Measurements from ENCODE around the gene FAM47E. TPM values are rescaled to one million over a fixed set of nuclear protein-coding genes. Genes with fewer than 3 reads are reported as not detected.

The FAM47E gene
- total and polyA plus RNA-seq, 9 of the 15 experiments (the other 6 are each of a cell fraction or from before 2014, with no cell fraction given): 3.7 to 15.6 (median 6.4) TPM

DNA sequence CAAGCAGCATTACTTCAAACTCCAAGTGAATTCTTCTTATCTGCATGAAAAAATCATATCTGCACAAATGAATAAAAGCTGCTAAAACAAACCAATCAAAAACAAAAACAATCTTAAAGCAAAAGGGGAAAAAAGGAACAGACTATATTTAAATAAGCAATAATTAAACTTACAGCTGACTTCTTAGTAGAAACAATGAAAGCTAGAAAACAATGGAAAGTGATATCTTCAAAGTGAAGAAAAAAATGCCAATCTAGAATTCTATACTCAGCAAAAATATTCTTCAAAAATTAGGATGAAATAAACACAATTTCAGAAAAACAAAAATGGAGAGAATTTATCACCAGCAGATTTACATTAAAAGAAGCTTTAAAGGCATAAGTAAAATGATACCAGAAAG, 75.0 kb downstream of the FAM47E start (continued):
- TF ChIP-seq ELF1 (tag; IDR thresholded peaks at IDR 0.05): no peak
- TF ChIP-seq NCOA2 (IDR thresholded peaks at IDR 0.05; ENCODE audit: partially characterized antibody in 2 of 2): no peak
- TF ChIP-seq, protein P1, sequence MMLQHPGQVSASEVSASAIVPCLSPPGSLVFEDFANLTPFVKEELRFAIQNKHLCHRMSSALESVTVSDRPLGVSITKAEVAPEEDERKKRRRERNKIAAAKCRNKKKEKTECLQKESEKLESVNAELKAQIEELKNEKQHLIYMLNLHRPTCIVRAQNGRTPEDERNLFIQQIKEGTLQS (IDR thresholded peaks at IDR 0.05): no peak
- TF ChIP-seq, protein P1 (CRISPR knock-in tag; conservative IDR thresholded peaks at IDR 0.05): no peak
- no peak for TF ChIP-seq LARP7 (IDR thresholded peaks at IDR 0.05)
- TF ChIP-seq NONO (IDR thresholded peaks at IDR 0.05; ENCODE audit: low read depth in 2 of 2, low read length in 1 of 2): no peak
- TF ChIP-seq PTTG1 (tag; IDR thresholded peaks at IDR 0.05; ENCODE audit: low read depth): no peak
- TF ChIP-seq CREB1 (IDR thresholded peaks at IDR 0.05): no peak
- no peak for TF ChIP-seq CREB1 (CRISPR knock-in tag; IDR thresholded peaks at IDR 0.05)
- no peak for TF ChIP-seq ZNF699 (CRISPR knock-in tag; IDR thresholded peaks at IDR 0.05; ENCODE audit: insufficient replicate concordance)
- TF ChIP-seq ZNF408 (CRISPR knock-in tag; IDR thresholded peaks at IDR 0.05; ENCODE audit: low read depth): no peak
- TF ChIP-seq XRCC3 (IDR thresholded peaks at IDR 0.05): peak; percentile 76; the same call in 1 of the 2 replicates
- TF ChIP-seq, protein P2, sequence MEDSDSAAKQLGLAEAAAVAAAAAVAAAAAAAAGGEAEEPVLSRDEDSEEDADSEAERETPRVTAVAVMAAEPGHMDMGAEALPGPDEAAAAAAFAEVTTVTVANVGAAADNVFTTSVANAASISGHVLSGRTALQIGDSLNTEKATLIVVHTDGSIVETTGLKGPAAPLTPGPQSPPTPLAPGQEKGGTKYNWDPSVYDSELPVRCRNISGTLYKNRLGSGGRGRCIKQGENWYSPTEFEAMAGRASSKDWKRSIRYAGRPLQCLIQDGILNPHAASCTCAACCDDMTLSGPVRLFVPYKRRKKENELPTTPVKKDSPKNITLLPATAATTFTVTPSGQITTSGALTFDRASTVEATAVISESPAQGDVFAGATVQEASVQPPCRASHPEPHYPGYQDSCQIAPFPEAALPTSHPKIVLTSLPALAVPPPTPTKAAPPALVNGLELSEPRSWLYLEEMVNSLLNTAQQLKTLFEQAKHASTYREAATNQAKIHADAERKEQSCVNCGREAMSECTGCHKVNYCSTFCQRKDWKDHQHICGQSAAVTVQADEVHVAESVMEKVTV (CRISPR knock-in tag; IDR thresholded peaks at IDR 0.05): no peak
- TF ChIP-seq MECOM (CRISPR knock-in tag; IDR thresholded peaks at IDR 0.05): no peak
- TF ChIP-seq NBN (IDR thresholded peaks at IDR 0.05; ENCODE audit: low read depth): 0 out of 2 replicates have a peak, but pooled peaks have one; percentile 46
- TF ChIP-seq, protein P3, sequence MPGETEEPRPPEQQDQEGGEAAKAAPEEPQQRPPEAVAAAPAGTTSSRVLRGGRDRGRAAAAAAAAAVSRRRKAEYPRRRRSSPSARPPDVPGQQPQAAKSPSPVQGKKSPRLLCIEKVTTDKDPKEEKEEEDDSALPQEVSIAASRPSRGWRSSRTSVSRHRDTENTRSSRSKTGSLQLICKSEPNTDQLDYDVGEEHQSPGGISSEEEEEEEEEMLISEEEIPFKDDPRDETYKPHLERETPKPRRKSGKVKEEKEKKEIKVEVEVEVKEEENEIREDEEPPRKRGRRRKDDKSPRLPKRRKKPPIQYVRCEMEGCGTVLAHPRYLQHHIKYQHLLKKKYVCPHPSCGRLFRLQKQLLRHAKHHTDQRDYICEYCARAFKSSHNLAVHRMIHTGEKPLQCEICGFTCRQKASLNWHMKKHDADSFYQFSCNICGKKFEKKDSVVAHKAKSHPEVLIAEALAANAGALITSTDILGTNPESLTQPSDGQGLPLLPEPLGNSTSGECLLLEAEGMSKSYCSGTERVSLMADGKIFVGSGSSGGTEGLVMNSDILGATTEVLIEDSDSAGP (CRISPR knock-in tag; IDR thresholded peaks at IDR 0.05): no peak
